Measurements from ENCODE around the gene MXD1. TPM values are rescaled to one million over a fixed set of nuclear protein-coding genes. Genes with fewer than 3 reads are reported as not detected.
A peak's percentile ranks its signal among the peaks of the same experiment; 100 is the strongest.
"Not testable (repeated sequence)": the region's sequence is repeated elsewhere in the genome, so short reads cannot be mapped to it uniquely, and the experiment has no call there.

The MXD1 gene, protein sequence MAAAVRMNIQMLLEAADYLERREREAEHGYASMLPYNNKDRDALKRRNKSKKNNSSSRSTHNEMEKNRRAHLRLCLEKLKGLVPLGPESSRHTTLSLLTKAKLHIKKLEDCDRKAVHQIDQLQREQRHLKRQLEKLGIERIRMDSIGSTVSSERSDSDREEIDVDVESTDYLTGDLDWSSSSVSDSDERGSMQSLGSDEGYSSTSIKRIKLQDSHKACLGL
- 10 to 100 TPM in 2 of 4 donors, 1 to 10 TPM in 2; 7.7 to 21.2 (median 11.5) TPM for total RNA-seq

DNA sequence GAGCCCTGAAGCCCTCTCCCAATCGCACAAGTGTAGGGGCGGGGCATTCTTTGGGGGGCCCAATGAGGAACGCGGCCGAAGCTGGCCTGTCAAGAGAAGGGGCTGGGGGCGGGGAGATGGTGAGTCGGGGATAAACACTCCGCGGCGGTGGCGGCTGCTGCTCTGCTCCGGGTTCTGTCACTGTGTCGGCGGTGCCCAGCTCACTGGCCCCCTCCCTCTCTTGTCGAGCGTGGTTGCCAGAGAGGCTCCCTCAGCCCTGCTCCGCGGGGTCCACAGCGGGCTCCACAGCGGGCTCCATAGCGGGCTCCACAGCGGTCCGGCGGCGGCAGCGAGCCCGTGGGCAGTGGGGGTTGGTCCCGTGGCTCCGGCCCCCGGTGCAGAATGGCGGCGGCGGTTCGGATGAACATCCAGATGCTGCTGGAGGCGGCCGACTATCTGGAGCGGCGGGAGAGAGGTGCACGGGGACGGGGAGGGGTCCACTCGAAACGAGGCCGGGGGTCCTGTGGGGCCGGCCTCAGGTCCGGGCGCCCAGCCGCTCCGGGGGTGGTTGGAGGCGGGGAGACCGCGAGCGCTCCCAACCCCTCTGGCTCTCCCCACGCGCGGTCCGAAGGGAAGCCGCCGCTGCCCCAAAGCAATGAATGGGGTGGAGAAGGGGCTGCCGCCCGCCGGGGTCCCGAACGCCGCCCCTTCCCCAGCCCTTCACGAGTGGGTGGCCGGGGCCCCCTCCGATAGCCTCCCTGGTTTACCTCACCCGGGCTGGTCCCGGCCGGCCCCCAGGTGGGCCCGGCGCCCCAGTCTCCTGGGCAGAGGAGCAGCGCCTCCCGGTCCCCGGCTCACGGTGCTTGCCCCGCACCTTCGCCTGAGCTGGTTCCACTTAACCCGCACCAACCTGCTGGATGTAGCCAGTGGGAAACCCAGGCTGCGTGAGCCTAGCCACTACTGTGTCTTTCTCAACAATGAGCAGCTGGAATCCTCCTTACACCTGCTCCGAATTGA is at the start of gene MXD1:
MXD1 (plus strand) TSS at position 160 of the 996 bp plus-strand sequence; CDS start at position 382, 222 bp downstream.
- peak within 1 kb of the TSS; percentile 94 to 99 (median 98) for H3K27ac ChIP-seq (replicated peaks in 1 of 4)
- H3K27me3 ChIP-seq, result no peaks in the 10 kb centered on the region
- peak within 1 kb of the TSS; percentile 76 to 99 (median 94) for H3K4me3 ChIP-seq
- no peaks in the 10 kb centered on the region for H3K9me3 ChIP-seq
- TF ChIP-seq EP300 (IDR thresholded peaks at IDR 0.05) (no peak), POLR2A (IDR thresholded peaks at IDR 0.05; ENCODE audit: low read depth) (peak; percentile 95), POLR2AphosphoS5 (IDR thresholded peaks at IDR 0.05) (peak; percentile 86 to 94)
- TF ChIP-seq, protein P1, sequence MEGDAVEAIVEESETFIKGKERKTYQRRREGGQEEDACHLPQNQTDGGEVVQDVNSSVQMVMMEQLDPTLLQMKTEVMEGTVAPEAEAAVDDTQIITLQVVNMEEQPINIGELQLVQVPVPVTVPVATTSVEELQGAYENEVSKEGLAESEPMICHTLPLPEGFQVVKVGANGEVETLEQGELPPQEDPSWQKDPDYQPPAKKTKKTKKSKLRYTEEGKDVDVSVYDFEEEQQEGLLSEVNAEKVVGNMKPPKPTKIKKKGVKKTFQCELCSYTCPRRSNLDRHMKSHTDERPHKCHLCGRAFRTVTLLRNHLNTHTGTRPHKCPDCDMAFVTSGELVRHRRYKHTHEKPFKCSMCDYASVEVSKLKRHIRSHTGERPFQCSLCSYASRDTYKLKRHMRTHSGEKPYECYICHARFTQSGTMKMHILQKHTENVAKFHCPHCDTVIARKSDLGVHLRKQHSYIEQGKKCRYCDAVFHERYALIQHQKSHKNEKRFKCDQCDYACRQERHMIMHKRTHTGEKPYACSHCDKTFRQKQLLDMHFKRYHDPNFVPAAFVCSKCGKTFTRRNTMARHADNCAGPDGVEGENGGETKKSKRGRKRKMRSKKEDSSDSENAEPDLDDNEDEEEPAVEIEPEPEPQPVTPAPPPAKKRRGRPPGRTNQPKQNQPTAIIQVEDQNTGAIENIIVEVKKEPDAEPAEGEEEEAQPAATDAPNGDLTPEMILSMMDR (IDR thresholded peaks at IDR 0.05), result no peak
- H3K36me3 ChIP-seq, result peaks cover under 1 to 24% (median 11%) of the 10 kb centered on the region in 4 donors
- DNase-seq (ENCODE audit: extremely low spot score), result no peak
- peaks cover 24 to 53% (median 51%) of the 10 kb centered on the region in 4 donors for H3K4me1 ChIP-seq
- under 1% methylated on average over 20 of the region's 81 CpGs for WGBS
- intact Hi-C loops (cut with DNase I), result loop anchor here (5.0 kb wide), 2 partner anchors 172 to 387 kb away; partner anchors contain the start of genes FAM136A and PCBP1

DNA sequence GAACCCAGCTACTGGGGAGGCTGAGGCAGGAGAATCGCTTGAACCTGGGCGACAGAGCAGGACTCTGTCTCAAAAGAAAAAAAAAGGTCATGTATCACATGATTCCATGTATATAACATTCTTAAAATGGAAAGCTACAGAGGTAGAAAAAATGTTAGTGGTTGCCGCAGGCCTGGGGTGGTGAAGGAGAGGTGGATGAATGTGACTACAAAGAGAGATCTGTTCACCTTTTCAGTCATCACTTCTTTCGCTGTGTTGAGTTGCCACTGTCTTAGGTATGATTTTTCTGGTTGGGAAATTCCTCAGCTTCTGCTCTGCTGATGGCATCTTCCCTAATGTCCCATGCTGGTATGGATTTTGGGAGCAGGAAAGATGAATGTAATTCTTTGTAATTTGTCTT is 26.5 kb upstream of the MXD1 start:
- H3K27me3 ChIP-seq, result no peaks in the 10 kb centered on the region
- TF ChIP-seq, protein P1 (IDR thresholded peaks at IDR 0.05), result no peak
- TF ChIP-seq POLR2AphosphoS5 (IDR thresholded peaks at IDR 0.05) (no peak), EP300 (IDR thresholded peaks at IDR 0.05) (no peak)
- H3K27ac ChIP-seq (replicated peaks in 1 of 4), result no peak overlapping the region
- intact Hi-C loops (cut with DNase I), result no loop called here
- DNase-seq (ENCODE audit: extremely low spot score), result no peak
- H3K36me3 ChIP-seq, result no peaks in the 10 kb centered on the region
- H3K4me1 ChIP-seq, result peaks cover 0 to 4% (median 2%) of the 10 kb centered on the region in 4 donors
- H3K4me3 ChIP-seq, result no peak overlapping the region
- peaks cover 0 to 4% (median 0%) of the 10 kb centered on the region in 4 donors for H3K9me3 ChIP-seq
- WGBS, result 97% methylated on average over 4 of the region's 4 CpGs

DNA sequence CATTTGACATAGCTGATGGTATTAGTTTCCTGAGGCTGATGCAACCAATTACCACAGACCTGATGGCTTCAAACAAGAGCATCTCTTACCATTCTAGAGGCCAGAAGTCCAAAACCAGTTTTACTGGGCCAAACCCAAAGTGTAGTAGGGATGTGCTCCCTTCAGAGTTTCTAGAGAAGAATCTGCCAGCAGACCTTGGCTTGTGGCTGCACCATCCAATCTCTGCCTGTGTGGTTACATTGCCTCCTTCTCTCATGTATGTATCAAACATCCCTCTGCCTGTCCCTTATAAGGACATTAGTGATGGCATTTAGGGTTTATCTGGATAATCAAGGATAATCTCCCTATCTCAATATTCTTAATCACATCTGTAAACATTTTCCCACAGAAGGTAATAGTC is 25.6 kb upstream of the MXD1 start:
- Histone ChIP-seq H3K4me1 (peaks cover 0 to 6% (median 3%) of the 10 kb centered on the region in 4 donors), H3K27me3 (no peaks in the 10 kb centered on the region), H3K36me3 (no peaks in the 10 kb centered on the region), H3K27ac (replicated peaks in 1 of 4) (no peak overlapping the region), H3K9me3 (peaks cover 0 to 4% (median 0%) of the 10 kb centered on the region in 4 donors), H3K4me3 (no peak overlapping the region)
- intact Hi-C loops (cut with DNase I), result no loop called here
- TF ChIP-seq POLR2AphosphoS5 (IDR thresholded peaks at IDR 0.05), result no peak
- TF ChIP-seq, protein P1 (IDR thresholded peaks at IDR 0.05), result no peak
- no peak for TF ChIP-seq POLR2A (IDR thresholded peaks at IDR 0.05; ENCODE audit: low read depth)
- TF ChIP-seq EP300 (IDR thresholded peaks at IDR 0.05), result no peak
- DNase-seq (ENCODE audit: extremely low spot score), result no peak

DNA sequence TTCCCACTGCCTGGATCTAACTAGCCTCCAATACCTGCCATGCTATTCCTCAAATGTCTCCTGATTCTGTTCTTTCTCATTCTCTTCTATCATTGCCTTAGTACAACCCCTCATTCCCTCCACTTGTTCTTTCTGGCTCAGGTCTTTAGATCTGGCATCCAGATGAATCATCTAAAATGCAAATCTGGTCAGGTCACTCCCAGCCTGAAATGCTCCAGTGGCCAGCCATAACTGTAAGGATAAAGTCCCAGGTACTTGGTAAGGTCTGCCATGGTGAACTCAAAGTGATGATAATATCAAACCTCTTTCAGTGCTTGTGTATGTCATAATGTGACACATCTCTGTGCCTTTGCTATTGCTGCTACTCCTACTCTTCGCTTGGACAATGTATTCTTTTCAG is 24.0 kb upstream of the MXD1 start:
- WGBS, result 40% methylated on average over 1 of the region's 1 CpG
- TF ChIP-seq, protein P1 (IDR thresholded peaks at IDR 0.05), result no peak
- TF ChIP-seq EP300 (IDR thresholded peaks at IDR 0.05) (no peak), POLR2AphosphoS5 (IDR thresholded peaks at IDR 0.05) (no peak), POLR2A (IDR thresholded peaks at IDR 0.05; ENCODE audit: low read depth) (no peak)

DNA sequence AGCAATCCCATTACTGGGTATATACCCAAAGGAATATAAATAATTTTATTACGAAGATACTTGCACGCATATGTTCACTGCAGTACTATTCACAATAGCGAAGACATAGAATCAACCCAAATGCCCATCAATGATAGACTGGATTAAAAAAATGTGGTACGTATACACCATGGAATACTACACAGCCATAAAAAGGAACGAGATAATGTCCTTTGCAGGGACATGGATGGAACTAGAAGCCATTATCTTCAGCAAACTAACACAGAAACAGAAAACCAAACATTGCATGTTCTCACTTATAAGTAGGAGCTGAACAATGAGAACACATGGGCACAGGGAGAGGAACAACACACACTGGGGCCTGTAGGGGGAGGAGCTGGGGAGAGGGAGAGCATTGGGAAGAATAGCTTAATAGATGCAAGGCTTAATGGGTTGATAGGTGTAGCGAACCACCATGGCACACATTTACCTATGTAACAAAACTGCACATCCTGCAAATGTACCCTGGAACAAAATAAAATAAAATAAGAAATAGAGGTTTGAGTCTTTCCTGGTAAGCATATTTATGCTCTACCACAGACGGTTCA is 22.0 kb upstream of the MXD1 start:
- Histone ChIP-seq H3K27ac (replicated peaks in 1 of 4) (peak overlapping the region in 1 of 4 donors; percentile 80), H3K4me1 (peaks cover 16 to 24% (median 22%) of the 10 kb centered on the region in 4 donors), H3K4me3 (peak overlapping the region; percentile 68 to 83 (median 72)), H3K36me3 (peaks cover 13 to 26% (median 23%) of the 10 kb centered on the region in 4 donors)
- DNase-seq (ENCODE audit: extremely low spot score); H3K27me3 ChIP-seq; H3K9me3 ChIP-seq; intact Hi-C loops (cut with DNase I): not testable (repeated sequence)
- WGBS, result 93% methylated on average over 7 of the region's 7 CpGs

More for the DNA sequence above, 24.0 kb upstream of the MXD1 start:
- H3K36me3 ChIP-seq, result peaks cover 0 to 6% (median 3%) of the 10 kb centered on the region in 4 donors
- intact Hi-C loops (cut with DNase I), result no loop called here
- H3K27me3 ChIP-seq, result no peaks in the 10 kb centered on the region
- peaks cover 0 to 4% (median 0%) of the 10 kb centered on the region in 4 donors for H3K9me3 ChIP-seq
- H3K4me1 ChIP-seq, result peaks cover 13 to 21% (median 17%) of the 10 kb centered on the region in 4 donors
- no peak overlapping the region for H3K4me3 ChIP-seq
- no peak for DNase-seq (ENCODE audit: extremely low spot score)
- H3K27ac ChIP-seq (replicated peaks in 1 of 4), result no peak overlapping the region

Data from esophagus muscularis mucosa (tissue), 4 donors.